Activated CD8-positive, alpha-beta memory T cell treated with anti-CD3 and anti-CD28 coated beads for 24 hours (primary cell): Measurements from ENCODE around the gene FAM216A.
"Not testable (repeated sequence)": the region's sequence is repeated elsewhere in the genome, so short reads cannot be mapped to it uniquely, and the experiment has no call there.

Source experiments
- DNase-seq: peaks from one replicate; pipeline ENCODE4 v3.0.0-alpha.2; 2020

The FAM216A gene

DNA sequence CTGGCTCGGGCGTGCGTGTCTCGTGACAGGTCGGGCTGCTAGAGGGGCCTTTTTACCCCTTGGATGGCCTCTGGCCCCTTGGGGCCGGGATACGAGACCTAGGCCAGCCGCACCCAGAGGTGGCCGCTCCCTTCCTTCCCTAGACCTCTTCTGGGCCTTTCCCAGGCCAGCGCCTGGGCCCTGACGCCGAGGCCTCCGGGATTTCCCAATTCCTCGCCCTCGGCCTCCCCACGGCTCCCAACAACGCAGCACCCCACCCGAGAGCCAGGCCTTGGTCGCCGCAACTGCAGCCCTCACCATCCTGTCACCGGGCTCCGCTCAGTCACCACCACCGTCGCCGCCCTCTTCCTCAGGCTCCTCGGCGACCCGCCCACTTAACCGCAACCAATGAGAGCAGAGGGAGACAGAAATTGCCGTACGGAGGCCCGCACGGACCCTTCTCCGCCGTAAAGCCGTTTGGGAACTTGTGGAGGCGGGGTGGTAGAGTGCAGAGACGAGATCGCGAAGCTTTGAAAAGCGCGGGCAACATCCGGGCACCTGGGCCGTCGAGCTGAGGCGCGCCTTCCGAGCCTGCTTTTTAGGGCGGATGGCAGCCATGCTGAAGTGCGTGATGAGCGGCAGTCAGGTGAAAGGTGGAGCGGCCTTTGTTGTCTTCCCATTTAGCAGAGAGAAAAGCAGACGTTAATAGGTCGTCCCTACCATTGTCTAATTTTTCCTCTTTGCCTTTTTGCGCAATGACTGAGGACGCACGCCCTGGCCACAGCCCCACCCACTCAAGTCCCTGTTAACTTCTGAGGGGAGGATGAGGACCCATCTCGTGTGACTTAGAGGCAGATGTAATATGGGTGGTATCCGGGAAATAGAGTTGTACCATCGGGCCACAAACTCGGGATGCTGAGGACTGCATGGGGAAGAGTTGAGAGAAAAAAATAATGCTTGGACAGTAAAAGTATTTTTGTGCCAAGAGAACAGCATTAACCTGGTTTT, 33.4 kb downstream of the FAM216A start, which contains the start of the genes RAD9B and VPS29:
TSS of gene RAD9B (plus strand) at position 580 of the 987 bp plus-strand sequence. CDS start at position 587, 7 bp downstream.
TSS of gene VPS29 (minus strand) at position 360 of the 987 bp plus-strand sequence. CDS start at position 300, 60 bp downstream.
- DNase-seq: peak; percentile 98

DNA sequence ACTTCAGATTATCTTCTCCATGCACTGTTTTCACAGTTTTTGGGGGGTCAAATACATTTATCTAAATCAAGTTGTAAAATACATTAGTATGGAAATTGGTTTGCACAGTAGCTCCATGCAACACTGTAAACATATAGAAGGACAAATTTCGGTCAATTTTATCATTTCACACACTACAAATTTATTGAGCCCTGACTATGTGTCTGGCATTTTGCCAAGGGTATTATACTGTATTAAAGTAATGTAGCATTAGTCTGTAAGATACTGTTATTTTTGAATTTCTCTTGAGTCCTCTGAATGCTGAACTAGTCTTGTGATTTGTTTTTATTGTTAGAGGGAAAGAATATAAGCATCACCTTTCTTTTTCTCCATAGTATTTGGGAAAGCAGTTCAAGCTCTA, 34.8 kb downstream of the FAM216A start:
- DNase-seq: no peak

DNA sequence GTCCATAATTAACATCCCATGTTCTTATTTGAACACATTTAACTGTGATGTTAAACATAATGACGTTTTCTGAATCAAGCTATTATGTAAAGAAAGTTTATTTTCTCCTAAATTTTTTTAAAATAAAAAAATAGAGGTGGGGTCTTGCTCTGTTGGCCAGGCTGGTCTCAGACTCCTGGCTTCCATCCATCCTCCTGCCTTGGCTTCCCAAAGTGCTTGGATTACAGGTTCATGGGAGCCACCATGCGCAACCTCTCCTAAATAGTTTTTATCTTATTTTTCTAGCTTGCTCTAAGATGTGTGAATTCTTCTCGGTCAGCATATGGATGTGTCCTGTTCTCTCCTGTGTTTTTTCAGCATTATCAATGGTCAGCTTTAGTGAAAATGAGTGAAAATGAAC, 36.7 kb downstream of the FAM216A start:
- DNase-seq: no peak

DNA sequence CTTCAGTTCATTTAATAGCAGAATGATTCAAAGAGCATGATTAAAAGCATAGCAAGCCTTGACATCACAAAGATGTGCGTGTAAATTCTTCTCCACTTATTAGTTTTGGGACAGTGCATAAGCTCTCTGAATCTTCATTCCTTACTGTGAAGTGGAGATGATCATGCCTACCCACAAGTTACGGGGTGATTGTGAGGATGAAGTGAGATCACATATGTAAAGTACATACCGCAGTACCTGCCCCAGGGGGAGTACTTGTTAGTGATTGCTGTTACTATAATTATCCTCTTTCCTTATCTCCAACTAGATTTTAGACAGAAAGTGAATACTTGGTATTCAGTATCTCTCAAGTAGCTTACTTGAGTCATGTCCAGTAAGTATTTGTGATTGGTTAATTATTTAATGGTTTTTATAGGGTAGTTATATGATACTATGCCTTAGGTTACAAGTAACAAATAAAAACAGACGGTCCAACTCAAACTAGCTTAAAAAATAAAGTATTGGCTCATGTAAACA, 39.5 kb downstream of the FAM216A start:
- DNase-seq: no peak

DNA sequence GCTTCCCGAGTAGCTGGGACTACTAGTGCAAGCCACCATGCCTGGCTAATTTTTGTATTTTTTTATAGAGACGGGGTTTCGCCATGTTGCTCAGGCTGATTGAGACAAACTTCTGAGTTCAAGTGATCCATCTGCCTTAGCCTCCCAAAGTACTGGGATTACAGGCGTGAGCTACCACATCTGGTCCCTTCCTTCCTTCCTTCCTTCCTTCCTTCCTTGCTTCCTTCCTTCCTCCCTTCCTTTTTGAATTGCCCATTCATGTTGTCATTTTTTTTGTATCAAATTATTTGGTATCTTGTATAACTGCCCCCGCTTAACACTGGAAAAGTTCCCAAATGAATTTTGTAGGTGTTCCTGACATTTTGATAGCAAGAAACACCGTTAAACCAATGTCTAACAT, 45.2 kb downstream of the FAM216A start:
- DNase-seq: no peak

DNA sequence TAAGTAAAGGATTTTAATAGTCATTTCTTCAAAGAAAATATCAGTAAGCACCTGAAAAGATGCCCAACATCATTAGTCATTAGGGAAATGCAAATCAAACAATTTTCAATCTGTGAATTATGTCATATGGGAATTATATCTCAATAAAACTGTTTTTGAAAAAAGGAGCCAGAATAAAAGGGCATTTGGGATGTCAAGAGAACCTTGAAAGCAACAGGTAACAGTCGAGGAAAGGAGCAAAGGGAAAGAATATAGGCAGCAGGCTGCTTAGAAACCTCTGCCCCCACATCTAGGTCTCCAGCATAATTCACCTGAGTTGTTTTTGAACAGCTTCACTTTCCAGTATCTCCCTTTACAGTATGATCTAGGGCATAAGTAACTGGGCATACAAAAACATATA, 45.7 kb downstream of the FAM216A start:
- DNase-seq: no peak

DNA sequence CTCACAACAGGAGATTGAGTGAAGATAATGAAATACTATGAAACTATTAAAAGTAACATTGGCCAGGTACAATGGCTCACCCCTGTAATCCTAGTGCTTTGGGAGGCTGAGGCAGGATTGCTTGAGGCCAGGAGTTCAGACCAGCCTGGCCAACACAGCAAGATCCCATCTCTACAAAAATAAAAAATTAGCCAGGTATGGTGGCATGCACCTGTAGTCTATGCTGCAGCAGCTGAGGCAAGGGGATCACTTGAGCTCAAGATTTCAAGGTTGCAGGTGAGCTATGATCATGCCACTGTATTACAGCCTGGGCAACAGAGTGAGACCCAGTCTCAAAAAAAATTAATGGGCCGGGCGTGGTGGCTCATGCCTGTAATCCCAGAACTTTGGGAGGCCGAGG, 48.4 kb downstream of the FAM216A start:
- DNase-seq: no peak

DNA sequence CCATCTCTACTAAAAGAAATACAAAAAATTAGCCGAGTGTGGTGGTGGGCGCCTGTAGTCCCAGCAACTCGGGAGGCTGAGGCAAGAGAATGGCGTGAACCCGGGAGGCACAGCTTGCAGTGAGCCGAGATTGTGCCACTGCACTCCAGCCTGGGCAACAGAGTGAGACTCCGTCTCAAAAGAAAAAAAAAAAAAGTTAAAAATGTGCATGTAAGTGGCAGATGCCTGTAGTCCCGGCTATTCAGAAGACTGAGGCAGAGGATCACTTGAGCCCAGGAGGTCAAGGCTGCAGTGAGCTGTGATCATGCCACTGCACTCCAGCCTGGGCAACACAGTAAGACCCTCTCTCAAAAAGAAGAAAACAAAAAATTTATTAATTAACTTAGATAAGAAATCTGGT, 49.4 kb downstream of the FAM216A start:
- not testable (repeated sequence) for DNase-seq

DNA sequence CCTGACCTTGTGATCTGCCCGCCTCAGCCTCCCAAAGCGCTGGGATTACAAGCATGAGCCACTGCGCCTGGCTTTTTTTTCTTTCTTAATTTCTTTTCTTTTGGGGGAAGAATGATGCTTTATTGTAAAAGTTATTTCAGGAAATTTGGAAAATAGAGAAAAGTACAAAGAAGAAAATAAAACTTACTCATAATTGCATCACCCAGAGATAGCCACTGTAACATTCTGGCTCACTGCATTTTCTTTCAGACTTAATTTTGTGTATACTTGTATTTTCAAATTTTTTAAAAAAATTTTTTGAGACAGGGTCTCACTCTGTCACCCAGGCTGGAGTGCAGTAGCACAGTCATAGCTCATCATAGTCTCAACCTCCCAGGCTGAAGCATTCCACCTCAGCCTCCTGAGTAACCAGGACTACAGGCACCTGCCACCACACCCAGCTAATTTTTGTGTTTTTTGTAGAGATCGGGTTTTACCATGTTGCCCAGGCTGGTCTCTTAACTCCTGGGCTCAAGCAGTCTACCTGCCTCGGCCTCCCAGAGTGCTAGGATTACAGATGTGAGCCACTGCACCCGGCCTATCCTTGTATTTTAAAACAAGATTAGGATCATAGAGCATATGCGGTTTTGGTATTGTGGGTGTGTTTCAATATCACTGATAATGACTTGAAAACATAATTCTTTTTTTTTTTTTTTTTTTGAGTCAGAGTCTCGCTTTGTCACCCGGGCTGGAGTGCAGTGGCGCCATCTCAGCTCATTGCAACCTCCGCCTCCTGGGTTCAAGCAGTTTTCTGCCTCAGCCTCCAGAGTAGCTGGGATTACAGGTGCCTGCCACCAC, 52.4 kb downstream of the FAM216A start:
- DNase-seq: not testable (repeated sequence)

DNA sequence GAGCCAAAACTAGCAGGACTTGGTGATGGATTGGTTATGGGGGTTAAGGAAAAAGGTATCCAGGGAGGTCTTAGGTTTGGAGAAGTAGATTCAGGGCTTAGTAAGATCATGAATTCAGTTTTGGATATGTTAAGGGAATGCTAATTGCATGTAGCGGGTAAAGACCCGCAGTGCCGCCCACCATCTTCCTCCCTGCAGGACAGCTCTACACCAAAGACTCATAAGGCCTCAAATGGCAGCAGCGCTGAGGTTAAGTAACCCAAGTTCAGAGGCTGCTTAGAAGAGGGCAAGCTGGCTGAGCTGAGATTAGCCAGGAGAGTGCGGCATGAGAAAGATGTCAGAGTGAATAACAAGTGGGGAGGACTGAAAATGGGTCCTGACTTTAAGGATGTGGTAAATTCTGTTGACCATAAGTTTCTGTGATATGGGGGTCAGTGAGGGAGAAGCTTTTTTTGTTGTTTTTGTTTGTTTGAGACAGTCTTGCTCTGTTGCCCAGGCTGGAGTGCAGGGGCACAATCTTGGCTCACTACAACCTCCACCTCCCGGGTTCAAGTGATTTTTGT, 59.7 kb downstream of the FAM216A start:
- no peak for DNase-seq

DNA sequence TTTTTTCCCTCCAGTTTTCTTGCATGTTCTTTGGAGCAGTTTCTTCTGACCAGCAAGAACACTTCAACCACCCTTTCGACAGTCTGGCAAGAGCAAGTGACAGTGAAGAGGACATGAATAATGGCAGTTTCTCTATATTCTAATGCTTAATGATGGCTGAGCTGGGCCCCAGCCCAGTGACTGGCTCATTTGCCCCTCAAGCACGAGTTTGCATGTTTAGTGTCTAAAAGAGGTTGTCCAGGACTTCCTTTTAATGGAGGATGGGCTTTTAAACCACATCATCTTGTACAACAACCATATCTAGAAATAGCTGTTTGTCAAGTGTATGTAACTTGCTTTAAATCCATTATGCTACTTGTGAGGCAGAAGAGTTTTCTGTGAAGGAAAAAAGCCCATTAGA, 61.9 kb downstream of the FAM216A start:
- no peak for DNase-seq

DNA sequence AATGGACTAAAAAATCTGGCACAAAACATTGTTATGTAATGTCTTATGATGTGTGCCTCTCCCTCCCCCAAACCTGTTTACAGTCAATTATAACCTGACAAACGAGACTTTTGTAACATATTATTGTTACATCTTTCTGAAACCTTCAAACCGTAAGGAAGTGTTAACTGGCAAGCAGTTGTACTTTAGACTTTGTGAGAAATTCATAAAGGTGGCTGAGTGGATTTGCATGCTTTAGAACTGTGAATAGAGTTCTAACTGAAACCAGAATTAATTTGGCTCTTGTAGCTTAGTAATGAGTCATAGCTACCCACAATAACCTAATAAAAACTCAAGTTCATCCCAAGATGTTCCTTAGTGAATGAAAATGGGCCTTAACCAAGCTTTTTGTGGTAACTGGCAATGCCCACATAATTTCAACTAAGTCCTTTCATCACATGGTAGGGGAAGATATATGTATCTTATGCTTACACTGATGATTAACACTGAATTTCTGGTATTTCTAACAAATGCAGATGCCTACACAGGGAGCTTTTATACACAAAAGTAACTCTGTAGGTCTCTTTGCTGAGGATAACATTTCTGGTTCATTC, 63.2 kb downstream of the FAM216A start:
- DNase-seq: no peak

DNA sequence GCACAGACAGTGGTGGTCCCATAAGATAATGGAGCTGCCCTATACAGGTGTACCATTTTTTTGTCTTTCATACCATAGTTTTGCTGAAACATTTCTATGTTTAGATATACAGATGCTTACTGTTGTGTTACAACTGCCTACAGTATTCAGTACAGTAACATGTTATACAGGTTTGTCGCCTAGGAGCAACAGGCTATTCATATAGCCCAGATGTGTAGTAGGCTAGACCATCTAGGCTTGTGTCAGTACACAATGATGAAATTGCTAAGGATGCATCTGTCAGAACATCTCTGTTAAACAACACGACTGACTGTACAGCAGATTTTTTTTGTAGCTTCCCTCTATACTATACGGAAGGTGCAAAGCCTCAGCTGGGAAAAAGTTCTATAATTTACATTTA, 64.0 kb downstream of the FAM216A start:
- no peak for DNase-seq

DNA sequence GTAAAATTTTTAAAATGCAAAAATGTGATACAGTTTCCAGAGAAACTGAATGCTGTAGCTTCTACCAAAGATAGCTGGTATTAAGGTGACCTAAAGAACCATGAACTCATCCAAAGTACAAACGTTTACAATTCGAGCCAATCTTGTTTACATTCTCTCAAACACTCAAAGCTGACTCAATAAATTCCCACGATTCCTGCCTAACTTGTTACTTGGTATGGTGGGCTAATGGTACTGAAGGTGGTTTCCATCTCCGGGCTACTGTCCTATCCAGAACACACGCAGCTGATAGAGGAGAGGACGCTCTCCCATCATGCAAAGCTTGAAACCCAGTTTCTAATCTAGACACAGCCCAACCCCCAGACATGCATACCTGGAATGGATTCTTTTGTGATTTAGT, 65.0 kb downstream of the FAM216A start:
- no peak for DNase-seq

DNA sequence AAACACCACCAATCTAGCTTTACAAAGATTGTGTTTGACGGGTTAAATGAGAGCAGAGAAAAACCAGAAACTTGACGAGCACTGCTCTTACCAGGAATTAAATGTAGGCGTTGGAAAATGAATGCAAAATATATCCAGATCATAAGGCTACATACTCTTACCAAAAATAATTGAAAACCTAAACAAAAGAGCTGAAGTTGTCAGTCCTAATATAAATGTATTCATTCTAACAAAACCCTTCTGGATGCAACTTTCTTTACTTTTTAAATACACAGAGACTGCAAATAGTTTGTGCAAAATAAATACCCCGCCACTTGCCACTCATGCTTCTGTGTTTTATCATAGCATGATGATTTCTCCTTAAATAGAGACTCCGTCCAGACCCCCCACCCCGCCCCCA, 66.2 kb downstream of the FAM216A start:
- DNase-seq: no peak

DNA sequence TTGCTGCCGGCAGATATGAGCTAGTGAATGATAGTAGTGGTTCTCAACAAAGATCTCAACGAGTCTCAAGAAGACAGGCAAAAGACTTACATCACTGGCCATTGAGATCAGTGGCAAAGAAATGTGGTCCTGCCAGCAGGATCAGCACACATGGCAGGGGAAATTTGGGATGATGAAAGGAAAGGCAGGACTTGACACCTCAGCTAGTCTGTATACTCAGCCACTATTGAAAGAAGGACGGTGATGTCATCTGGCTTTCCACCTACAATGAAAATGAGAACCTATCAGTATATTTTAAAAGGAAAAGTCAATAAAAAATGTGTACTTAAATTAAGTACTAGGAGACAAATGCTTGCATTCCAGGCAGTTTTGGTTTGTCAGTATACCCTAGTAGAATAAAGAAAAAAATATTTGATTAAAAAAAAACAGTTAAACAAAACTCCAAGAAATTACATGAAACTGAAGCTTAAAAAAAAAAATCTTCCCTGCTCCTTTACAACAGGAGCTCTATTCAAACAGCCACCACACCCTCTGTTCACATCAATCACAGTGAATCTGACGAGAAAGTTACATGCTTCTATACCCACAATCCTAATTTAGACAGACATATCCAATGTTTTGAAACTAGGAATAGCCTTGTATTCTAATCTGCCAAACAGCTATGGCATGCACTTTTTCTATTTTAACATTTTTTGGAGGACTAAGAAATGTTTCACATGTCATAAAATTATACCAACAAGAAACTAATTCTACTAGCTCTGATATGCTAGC, 68.4 kb downstream of the FAM216A start:
- DNase-seq: no peak

DNA sequence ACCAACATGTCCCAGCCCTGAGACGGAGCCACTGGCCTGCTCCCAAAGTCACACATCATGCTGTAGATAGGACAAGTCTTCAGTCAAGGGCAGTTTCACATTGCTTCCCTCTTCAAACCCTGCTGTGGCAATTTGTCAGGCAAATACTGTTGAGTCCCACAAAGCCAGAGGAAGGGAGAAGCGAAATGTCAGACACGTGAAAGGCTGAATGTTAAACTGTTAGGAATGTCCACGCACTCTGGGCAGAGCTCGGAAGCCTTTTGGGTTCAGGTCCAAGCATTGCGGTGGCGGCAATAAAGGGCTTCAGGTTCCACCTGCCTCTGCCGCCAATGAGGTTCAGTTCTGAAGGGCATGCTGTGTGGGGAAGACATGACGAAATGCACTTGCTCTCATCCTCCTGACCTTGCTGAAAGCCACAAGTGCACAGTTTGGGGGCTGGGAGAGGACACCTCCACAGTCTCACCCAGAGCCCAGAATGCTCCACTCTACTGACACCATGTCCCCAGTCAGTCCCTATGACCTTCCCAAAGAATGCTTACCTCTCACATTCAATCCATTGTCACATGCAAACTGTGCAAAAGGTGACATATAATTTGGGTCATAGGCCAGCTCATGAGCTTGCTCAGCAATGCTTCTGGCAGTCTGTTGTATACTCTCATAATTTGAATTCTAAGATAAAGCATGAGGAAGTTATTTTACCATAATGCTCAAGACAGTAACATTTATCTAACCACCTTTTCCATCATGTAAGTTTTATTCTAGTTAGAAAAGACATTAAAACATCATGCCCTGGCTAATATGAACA, 69.2 kb downstream of the FAM216A start:
- DNase-seq: no peak

DNA sequence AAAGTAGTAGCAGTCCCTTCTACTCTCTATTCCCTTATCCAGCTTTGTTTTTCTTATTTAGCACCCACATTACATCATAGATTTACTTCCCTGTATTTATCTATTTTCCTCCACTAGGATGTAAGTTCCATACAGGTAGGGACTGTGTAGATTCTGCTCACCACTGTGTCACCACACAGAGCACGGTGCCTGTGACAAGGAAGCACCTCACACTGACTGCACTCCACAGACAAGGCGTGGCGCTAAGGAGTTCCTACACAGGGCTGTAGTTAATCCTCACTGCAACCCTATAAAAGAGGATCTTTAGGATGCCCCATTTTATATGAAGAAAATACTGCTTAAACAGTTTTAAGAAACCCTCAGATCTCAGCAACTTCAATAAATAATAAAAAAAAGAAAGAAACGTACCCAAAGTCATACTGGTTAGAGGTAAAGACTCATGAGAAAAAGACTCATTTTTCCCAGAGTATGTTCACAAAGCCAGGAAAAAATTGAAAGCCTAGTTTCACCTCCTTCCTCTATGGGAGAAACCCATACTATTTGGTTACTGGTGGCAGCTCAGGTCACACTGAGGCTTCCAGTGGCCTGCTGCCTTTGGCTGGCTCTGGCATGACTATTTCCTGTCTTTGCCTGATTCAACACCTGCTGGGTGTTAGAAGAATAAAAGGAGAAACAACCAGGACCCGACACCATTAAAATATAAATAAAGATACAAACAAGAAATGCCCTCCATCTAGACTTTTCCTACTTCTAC, 70.4 kb downstream of the FAM216A start:
- DNase-seq: no peak
